Activated CD8-positive, alpha-beta T cell treated with anti-CD3 and anti-CD28 coated beads, Interleukin-2, amount 10 ng/mL, durations not matched to agents 7 days and 5 days (primary cell): Measurements from ENCODE around the gene SLC6A1. TPM values are rescaled to one million over a fixed set of nuclear protein-coding genes. Genes with fewer than 3 reads are reported as not detected.

Source experiments
- total RNA-seq, 2 experiments: library from RNA; stranded (reverse); gene quantifications; one replicate each; pipeline ENCODE4 v1.2.3, GENCODE V29; 2021

Gene SLC6A1
- total RNA-seq, 2 experiments from 2014 or later: not detected

Other genes with a start within 250 kb of the SLC6A1 start
- gene SLC6A11, start 176.5 kb upstream of the SLC6A1 start, total RNA-seq: not detected
- under 1 TPM; 0.18 to 0.29 TPM for gene HRH1, start 161.7 kb downstream of the SLC6A1 start, total RNA-seq